ENCODE measurements around the gene PPP1R36. TPM values are rescaled to one million over a fixed set of nuclear protein-coding genes. Genes with fewer than 3 reads are reported as not detected.
"Not testable (repeated sequence)": the region's sequence is repeated elsewhere in the genome, so short reads cannot be mapped to it uniquely, and the experiment has no call there.

The PPP1R36 gene
- total RNA-seq, 1 donor from 2014 or later, result 0.82 TPM

DNA sequence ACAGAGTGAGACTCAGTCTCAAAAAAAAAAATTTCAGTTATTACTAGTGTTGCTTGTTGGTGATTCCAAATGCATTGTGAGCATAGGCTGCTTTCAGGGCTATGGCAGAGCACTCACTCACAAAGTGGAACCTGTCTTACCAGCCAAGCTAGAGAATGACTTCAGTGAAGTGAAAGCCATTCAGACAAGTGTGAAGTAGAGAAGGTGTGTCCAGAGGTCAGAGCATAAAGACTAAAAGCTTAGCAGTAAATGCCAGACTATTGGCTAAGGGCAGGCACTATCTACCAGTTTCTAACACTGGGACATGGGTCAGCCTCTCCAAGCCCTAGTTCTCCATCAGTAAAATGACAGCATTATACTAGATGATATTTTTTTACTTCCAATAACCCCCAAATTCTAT is 12.7 kb downstream of the PPP1R36 start:
- FAIRE-seq (no peak), DNase-seq (ENCODE audit: low spot score in 2 of 2) (no peak)

DNA sequence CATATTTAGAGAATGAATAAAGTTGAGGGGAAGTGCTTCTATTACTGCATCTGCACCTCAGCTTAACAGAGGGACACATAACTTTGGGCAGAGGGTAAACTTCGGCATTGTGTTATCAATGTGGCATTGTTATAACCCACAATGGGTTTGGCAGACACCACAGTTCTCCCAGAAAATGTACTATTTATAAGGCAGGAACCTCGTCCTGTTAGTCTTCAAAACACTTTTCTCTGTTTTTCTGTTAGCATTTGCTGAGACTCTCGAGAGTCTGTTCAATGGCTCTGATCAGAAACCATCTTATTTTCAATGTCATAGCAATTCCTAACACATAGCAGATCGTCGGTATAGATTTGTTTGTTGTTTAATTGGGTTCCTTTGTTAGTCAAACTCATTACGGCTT is 13.9 kb downstream of the PPP1R36 start:
- no peak for FAIRE-seq
- no peak for DNase-seq (ENCODE audit: low spot score in 2 of 2)

DNA sequence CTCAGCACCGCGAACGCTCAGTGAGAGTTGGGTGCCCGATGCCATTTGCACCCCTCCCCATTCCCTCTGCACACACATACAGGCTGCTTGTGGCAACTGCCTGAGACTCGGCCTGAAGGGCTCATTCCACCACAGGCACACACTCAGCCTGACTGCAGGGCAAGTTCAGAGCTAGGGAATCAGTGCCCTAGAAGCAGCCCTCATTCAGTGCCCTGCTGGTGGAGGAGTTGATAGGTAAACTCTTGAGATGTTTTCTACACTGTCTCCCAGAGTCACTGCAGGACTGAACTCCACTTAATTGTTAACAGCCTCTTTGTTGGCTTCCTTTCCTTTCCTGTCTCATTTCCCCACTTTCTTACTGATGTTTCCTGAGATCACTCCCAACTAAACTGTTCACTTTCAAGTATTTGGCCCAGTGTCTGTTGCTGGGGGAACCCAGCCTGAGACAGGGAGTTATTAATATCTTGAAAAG is 16.9 kb downstream of the PPP1R36 start:
- DNase-seq (ENCODE audit: low spot score in 2 of 2) (no peak), FAIRE-seq (no peak)

DNA sequence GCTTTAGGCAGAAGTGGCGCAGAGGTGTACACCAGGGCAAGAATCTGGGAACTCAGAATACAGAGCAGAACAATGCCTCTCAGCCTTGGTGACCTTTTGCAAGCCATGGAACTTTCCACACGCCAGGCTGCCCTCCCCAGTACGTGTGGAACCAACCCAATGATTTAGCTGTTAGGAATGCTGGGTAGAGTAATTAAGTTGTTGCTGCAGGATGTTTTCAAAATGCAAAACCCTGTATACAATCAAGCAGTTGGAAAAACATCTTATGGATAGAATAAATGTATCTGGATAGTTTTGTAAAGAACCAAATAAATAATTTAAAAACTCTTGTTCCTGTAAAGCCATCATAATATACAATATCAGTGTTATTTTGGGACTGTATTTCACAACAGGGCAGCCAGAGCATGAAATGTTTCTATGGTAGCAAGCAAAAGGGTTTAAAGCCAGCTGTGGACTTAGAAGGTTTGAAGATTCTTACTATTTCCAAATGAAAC is 19.4 kb downstream of the PPP1R36 start:
- DNase-seq (ENCODE audit: low spot score in 2 of 2) (no peak), FAIRE-seq (no peak)

DNA sequence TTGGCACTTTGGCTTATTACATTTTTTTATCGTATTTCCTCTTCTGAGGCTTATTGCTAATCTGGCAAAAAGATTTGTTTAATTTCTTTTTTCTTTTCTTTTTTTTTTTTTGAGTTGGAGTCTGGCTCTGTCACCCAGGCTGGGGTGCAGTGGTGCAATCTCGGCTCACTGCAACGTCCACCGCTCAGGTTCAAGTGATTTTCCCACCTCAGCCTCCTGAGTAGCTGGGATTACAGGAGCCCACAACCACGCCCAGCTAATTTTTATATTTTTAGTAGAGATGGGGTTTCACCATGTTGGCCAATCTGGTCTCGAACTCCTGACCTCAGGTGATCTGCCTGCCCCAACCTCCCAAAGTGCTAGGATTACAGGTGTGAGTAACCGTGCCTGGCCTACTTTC is 19.9 kb downstream of the PPP1R36 start:
- FAIRE-seq; DNase-seq (ENCODE audit: low spot score in 2 of 2): not testable (repeated sequence)

DNA sequence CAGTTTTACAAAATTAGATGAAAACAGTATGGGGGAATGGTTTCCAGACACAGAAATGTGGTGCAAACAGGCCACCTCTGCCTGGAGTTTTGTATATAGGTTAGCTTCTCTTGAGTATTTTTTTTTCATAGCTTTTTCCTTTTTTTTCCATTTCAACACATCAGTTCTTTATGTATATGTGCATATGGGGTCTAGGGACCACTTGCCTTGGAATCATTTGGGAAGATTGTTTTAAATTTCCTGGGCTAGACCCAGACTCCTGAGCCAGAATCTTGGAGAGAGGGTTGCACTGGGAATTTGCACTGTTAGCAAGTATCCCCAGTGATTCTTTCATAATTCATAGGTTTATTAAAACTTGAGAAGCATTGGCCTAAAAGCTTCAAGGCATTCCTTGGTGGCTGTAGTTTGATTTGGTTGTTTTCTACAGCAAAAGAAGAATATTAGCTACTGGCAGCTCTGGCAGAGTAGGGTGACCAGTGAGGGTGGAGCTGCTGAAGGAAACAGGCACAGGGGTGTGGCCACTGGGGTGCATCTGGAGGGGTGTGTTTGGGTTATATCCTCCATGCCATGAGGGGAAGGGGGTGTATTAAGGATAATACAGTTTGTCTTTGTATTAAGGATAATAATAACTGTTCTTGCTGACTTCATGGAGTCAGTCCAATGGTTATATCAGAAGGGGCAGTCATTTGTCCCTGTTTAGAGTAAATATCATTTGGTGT is 22.8 kb downstream of the PPP1R36 start:
- FAIRE-seq, result no peak
- no peak for DNase-seq (ENCODE audit: low spot score in 2 of 2)

DNA sequence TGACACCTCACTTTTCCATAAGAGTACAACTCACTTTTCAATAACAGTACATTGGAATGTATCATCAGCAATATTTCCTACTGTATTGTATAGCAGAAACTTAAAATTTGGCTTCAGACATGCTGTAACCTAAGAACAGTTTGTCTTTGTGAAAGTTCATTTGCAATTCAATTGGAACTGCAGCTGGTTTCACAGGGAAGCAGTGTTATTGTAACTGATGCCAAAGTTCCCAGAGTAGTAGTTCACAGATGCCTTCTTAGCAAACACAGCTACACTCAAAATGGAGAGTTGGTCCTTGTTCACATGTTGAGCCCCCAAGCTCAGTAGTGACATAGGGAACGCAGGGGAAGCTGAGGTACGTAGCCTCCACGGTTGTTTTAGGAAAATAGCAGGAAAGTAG is 23.3 kb downstream of the PPP1R36 start:
- peak; percentile 78 for FAIRE-seq
- DNase-seq (ENCODE audit: low spot score in 2 of 2), result peak; percentile 30 to 43

DNA sequence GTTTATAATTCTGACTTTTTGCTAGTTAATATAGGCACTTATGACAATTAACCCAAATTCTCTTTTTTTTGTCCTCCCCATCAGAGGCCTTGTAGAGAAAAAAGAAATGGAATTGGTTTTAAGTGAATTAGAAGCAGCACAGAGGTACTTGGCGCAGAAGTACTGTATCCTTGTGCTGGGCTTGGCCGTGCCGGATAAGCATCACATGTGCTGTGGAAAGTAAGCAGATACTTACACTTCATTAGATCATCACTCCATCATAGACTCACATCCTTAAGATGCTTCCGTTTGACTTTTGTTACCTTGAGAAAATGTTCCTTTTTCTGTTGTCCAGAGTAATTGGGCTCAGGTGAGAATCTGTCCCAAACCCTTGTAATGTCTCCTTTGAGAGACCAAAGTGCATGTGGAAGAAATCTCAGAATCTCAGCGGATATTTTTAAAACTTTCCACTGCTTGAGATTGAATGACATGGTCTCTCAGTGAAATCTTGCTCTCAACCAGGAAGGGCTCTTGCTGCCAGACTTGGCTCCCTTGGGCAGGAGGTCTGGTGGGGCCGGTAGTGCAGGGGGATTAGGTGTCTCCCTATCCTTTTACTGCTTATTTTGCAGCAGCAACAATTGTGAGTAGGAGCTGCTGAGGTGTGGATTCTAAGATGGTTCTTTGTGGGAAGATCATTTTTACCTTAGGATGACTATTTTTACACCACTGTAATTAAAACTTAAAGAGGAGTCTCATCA is 24.8 kb downstream of the PPP1R36 start:
- no peak for DNase-seq (ENCODE audit: low spot score in 2 of 2)
- no peak for FAIRE-seq

DNA sequence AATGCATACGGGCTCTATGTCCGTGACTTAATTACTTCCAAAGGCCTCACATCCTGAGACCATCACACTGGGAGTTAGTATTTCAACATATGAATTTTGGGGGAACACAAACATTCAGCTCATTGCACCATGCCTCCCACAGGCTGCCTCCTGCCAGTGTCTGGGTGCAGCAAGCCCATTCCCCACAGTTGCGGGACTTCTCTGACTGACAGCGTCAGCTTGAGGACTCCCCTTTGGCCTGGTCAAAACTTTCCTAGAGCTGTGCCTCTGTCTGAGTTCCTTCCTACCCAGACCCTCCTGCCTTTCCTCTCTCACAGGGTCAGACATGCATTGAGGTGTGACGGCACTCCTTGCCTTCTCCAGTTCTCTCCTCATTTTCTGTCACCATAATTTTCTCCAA is 27.4 kb downstream of the PPP1R36 start:
- FAIRE-seq, result no peak
- no peak for DNase-seq (ENCODE audit: low spot score in 2 of 2)

DNA sequence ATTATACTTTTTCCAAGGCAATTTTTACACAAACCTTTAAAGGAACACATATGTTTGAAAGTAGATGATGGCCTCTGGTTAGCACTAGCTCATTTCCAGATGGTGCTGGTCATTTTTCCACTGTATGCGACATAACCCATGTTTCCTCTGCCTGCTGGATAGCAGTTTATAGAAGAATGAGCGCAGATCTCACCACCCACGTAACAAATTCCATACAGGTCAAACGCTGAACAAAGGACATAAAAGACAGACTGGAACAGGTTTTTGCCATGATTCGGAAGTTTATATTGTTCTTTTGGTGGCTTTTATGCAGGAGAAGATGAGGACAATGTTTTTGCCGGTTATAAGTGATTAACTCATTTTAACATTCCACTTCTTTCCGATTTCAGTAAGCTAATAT is 30.7 kb downstream of the PPP1R36 start:
- DNase-seq (ENCODE audit: low spot score in 2 of 2) (no peak), FAIRE-seq (no peak)

DNA sequence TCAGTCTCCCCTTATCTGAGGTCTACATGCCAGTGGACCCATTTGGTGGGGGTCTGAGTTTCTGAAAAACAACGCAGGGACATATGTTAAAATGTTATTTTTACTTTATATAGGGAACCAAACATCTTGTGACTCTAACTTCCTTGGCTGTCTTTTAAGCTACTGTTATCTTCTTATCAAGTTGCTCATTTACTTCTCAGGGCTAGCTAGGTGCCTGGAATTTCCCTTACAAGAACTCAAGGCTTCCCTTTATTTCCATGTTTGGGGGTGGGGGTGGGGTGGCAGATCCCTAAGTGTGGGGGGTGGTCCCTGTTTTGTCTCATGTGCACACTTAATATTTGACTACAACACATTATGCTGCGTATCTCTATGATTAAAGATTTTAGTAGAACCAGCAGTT is 31.6 kb downstream of the PPP1R36 start:
- FAIRE-seq (no peak), DNase-seq (ENCODE audit: low spot score in 2 of 2) (no peak)

DNA sequence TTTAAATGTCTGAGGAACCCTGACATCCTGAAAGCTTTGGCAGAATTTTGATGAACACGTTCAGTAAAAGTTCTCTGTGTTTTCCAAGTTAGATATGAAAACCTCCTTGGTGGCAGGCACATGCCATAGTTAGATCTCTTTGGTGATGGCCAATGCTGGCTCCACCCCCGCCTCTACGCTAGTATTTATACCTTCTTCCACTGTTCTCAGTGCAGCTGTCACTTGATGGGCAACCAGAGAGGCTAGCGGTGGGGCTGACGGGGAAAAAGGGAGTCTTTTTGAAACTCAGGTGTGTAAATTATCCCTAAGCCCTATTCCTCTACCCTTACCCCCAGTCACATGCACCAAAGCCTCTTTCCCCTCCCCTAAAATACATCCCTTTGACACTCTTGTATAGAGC is 32.1 kb downstream of the PPP1R36 start:
- DNase-seq (ENCODE audit: low spot score in 2 of 2) (no peak), FAIRE-seq (no peak)

DNA sequence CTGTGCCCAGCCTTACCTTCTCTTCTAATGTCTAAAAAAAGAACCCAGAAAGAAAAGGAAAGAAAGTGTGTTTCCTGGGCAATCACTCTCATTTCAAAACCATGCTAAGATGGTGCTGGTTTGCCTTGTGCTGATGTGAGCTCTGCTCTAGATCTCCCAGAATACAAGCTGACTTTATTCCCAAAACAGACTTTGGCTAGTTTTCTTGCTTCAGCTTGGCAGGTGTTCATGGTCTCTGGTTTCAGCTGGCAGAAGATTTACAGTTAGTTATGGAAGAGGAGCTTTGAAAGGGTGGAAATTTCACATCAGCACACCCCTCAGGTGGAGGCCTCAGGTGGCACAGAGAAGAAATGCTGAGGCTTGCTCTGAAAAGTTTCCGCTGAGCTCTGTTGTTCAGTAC is 34.4 kb downstream of the PPP1R36 start:
- FAIRE-seq (no peak), DNase-seq (ENCODE audit: low spot score in 2 of 2) (no peak)

DNA sequence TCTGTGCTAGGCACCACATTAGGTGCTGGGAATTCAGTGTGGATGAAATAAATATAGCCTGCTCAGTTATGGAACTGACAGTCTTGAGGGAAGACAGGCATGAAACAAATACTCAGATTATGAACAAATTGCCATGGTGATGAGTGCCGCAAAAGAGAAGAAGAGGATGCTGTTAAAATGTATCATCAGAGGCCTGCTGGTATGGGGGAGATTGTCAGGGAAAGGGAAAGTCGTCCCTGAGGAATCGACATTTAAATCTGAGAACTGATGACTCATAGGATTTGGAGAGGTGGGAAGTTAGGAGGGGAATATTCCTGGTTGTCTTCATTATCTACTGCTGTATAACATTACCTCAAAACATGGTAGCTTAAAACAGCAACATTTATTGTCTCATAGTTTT is 42.0 kb downstream of the PPP1R36 start:
- no peak for FAIRE-seq
- DNase-seq (ENCODE audit: low spot score in 2 of 2), result peak in 1 of 2 donors; percentile 8

DNA sequence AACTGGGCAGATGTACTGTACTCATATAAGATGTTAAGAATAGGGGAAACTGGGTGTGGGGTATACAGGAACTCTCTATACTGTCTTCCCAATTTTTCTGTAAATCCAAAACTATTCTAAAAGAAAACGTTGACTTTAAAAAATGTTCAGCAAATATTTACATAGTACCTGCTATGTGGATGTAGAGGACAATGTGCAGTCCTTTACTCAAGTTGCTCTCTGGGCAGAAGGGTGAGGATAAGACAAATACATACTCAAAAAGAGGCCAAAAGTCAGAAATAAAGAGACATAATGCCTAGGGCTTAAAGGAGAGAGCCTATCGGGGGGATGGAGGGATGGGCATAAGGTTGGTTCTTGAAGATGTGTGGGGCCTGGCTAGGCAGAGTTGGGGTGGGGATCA is 44.7 kb downstream of the PPP1R36 start:
- DNase-seq (ENCODE audit: low spot score in 2 of 2) (no peak), FAIRE-seq (no peak)

DNA sequence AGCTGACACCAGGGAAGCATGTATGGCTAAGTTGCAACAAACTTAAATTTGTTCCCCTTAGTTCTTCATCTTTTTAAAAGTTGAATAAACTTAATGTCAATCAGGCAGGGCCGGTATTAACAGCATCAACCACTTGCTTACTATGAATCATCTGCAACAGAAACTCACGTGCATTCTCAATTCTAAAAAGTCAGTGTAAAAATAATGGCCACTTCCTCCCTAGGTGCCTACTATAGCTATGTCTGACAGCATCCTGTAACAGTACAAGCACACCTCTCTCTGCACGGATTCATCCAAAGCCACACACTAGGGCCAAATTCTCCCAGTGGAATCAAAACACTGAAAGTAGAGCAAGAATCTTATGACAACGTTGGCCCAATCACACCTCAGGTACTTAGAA is 48.6 kb downstream of the PPP1R36 start:
- FAIRE-seq (no peak), DNase-seq (ENCODE audit: low spot score in 2 of 2) (no peak)

DNA sequence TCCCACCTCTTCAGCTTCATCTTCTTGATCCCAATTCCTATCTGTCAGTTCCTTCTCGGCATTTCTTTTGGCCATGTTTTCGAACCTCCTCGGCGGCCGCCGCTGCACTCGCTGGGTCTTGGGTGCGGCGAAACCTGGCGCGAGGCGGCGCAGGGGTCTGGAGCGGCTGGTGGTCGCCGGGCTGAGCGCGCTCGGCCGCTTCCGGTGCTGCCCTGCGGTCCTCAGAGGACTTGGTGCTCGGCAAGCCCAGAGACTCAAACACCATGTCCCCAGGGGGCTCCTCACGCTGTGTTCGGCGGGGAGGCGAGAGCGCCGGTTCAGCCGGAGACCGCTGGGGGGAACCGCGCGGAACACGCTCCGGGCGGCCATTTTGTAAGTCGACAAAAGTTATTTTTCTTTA is 51.8 kb downstream of the PPP1R36 start:
- FAIRE-seq (no peak), DNase-seq (ENCODE audit: low spot score in 2 of 2) (no peak)

DNA sequence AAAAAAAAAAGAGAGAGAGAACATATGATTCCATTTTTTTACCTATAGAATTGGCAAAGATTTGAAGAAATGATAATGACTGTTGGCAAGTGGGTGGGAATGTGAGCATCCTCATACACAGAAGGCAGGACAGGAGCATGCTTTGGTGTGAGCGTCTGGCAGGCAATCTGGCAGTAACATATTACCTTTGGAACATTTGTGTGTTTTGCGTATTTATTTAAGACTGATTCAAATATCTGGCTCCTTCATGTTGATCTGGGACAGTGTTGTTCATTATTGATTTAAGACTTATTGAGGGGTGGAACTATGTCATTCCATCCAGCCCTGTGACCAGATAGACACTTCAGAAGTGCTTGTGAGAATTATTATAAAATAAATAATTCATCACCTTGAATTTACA is 53.1 kb downstream of the PPP1R36 start:
- no peak for FAIRE-seq
- no peak for DNase-seq (ENCODE audit: low spot score in 2 of 2)

DNA sequence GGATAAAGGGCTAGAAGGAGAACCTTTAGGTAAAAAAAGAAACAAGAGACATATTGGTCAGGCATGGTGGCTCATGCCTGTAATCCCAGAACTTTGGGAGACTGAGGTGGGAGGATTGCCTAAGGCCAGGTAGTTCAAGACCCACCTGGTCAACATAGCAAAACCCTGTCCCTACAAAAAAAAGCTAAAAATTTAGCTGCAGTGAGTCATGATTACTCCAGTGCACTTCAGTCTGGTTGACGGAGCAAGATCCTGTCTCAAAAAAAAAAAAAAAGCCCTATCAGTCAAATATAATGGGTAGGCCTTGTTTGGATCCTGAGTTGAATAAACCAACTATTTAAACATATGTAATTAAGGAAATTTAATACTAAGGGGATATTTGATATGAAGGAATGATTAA is 54.2 kb downstream of the PPP1R36 start:
- DNase-seq (ENCODE audit: low spot score in 2 of 2) (no peak), FAIRE-seq (no peak)

DNA sequence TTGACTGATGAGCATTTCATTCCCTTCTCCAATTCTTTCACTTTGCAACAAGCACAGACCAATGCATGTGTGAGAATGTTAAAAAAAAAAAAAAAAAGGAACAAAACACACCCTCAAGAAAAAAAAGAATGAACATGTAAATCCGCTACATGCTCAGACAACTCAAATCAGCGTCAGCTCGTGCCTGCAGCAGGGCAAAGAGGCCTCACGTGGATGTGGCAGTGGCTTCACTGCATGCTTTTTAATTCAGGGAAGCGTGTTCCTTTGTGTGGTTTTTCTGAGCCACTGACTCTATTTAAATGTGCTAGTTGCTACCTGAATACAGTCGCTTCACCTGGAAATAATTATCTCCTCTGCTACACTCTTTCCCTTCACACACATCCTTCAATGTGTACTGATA is 55.1 kb downstream of the PPP1R36 start:
- FAIRE-seq (no peak), DNase-seq (ENCODE audit: low spot score in 2 of 2) (no peak)

DNA sequence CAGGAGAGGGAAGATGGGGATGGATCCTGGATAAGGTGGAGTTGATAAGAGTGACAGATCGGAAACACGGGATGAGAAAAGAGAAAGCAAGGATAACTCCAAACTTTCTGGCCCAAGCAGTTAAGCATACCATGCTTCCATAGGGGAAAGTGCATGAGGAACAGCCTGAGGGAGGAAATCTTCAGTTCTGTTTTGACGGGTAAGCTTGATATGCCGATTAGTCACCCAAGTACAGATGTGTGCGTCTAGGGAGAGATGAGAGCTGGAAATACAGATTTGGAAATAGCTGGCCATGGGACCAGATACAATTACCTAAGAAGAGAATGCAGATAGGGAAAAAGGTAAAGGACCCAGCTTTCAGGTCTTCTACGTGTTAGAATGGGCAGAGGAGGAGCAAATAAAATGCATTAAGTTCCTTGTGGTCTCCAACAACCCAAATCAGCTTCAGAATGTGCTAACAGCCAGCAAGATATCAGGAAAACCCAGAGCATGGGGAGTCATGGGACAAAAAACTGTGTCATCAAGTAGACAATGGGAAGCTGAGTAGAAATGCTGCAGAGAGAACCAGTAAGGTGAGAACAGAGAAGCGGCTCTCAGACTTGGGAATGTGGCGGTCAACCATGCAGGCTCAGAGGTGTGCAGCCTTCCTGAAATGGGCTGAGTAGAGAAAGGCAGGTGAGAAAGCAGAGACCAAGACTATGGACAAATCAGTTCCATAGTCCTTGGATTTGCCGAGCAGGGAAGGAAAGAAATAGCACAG is 56.3 kb downstream of the PPP1R36 start:
- DNase-seq (ENCODE audit: low spot score in 2 of 2) (no peak), FAIRE-seq (no peak)
